Renal cortical epithelial cell (primary cell): Measurements from ENCODE around the gene ARL8A. TPM values are rescaled to one million over a fixed set of nuclear protein-coding genes. Genes with fewer than 3 reads are reported as not detected.
"Not testable (repeated sequence)": the region's sequence is repeated elsewhere in the genome, so short reads cannot be mapped to it uniquely, and the experiment has no call there.

Source experiments
- DNase-seq: peaks from one replicate; pipeline ENCODE4 v3.0.0-alpha.2; 2011; ENCODE audit warnings: low read depth
- total RNA-seq: library from RNA; depleted of rRNA; stranded (reverse); fragments of >200 nt; gene quantifications from 2 replicates; pipeline ENCODE4 v1.2.3, GENCODE V29; 2014

ARL8A gene
- total RNA-seq, 1 donor from 2014 or later = 37.2 TPM

- no peak for DNase-seq
Measured at GRCh38 chr1:202173993-202174392, 29.5 kb upstream of the ARL8A start.

DNA sequence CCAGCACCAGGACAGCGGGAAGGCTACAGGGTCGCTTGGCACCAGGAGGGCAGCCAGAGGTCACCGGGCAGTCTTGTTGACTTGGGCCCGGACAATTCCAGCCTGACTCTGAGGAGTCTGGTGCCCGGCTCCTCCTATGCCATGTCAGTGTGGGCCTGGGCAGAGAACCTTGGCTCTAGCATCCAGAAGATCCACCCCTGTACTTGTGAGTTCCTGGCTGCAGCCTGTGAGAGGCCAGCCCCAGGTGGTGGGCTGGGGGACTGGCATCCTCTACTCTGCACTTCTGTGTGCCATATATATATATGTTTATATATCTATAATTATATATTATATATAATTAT lies 27.4 kb upstream of the ARL8A start:
- no peak for DNase-seq

GRCh38 chr1:202171292-202172014 lies 26.9 kb upstream of the ARL8A start:
- DNase-seq = no peak

GRCh38 chr1:202170726-202171125 lies 26.2 kb upstream of the ARL8A start:
- no peak for DNase-seq

GRCh38 chr1:202168861-202169260 lies 24.3 kb upstream of the ARL8A start:
- DNase-seq = no peak

DNA sequence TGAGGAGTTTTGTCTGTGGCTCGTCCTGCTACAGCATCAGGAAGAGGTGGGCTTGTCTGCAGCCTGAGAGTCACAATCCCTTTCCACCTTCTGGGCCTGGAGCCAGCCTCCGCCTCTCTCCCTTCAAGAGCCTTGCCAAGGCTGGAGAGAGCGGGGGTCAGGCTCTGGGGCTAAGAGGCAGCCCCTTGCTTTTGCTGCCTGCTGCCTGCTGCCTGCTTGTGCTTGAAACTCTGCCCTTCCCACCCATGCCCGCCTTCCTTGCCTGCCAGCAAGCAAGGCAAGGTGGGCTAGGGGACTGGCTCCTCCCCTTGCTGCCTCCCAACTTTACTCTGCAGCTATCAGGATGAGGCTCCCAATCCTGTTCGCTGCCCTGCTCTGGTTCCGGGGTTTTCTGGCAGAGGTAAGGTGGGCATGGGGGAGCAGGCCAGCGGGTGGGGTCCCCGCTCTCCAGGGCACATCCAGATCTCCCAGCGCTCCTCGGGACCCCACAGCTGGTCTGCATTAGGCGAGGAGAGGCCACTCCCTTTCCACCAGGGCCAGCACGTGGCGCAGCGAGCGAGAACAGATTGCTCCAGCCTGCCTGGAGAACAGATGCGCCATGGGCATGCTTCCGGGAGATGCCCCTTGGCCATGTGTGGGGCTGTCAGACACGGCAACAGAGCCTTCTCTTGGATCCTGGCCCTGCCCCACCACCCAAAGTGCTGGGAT lies 23.3 kb upstream of the ARL8A start:
- DNase-seq = no peak

- DNase-seq = not testable (repeated sequence)
Measured at GRCh38 chr1:202167054-202167453, 22.5 kb upstream of the ARL8A start.

DNA sequence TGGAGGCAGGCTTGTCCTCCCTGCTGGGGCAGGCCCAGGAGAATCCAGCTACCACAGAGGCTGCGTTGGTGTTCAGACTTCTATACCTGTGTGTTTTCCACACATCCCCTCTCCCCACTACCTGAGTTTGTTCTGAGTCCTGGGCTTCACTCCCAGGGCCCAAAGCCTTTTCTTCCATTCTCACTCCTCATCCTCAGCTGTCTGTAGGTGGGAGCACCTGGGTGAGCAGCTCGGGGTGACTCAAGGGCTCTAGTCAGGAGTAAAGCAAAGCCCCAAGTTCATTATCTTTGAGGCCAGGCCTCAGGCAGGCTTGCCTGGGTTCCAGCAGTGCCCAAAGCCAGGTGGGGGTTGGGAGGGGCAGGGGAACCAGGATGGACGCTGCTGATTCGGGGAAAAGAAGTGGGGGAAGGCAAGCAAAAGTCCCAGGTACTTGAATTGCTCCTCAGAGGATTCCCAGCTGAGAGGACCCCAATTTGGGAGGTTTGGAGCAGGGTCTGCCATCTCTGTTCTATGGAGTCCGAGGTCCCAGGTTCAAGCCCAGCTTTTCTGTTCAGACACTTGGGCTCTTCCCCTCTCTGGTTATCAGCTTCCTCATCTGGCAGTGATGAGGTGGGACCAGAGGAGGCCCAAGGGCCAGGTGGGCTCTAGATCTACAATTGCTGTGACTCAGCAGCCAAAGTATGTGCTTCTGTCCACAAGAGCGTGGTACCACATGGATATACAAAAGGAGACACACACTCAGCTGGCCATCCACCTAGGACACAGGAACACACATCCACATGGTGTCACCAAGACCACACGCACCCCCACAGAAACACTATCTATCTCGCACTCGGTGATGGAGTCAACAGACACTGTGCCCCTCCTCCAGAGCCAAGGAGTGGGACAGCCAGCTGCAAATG lies 21.7 kb upstream of the ARL8A start:
- DNase-seq = no peak

DNA sequence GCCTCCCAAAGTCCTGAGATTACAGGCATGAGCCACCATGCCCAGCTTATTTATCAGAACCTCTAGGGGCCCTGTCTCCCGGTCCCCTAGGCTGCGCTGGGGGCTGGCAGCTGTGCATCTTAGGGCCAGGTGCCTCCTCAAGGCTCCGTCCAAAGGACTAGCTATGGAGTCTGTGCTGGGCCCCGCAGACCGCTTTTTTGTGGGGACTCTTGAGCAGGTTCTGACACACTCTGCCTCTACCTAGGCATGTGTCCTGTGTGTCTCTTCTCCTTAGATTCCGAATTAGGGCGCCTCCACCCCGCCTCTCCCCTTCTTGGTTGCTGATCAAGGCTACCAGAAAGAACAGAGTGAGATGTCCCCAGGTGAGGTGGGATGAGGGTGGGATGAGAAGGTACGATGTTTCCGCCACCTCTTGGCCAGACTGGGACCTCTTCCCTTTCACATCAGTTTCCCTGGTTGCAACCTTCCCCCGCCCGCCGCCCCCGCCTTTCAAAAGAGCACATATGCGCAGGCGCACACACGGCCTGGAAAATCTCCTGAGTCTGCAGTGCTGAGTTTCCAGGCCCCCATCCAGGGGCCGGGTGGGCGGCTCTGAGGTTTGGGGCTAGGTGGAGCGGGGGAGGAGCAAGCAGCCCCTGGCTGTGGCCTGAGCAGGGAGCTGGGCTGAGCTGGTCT lies 20.9 kb upstream of the ARL8A start:
- DNase-seq = no peak

GRCh38 chr1:202164271-202165037 lies 19.9 kb upstream of the ARL8A start:
- DNase-seq = no peak

GRCh38 chr1:202163281-202164270 lies 19.0 kb upstream of the ARL8A start:
- no peak for DNase-seq

GRCh38 chr1:202162418-202163280 lies 18.1 kb upstream of the ARL8A start:
- DNase-seq = no peak

- DNase-seq = no peak
Measured at GRCh38 chr1:202162047-202162417, 17.5 kb upstream of the ARL8A start.

DNA sequence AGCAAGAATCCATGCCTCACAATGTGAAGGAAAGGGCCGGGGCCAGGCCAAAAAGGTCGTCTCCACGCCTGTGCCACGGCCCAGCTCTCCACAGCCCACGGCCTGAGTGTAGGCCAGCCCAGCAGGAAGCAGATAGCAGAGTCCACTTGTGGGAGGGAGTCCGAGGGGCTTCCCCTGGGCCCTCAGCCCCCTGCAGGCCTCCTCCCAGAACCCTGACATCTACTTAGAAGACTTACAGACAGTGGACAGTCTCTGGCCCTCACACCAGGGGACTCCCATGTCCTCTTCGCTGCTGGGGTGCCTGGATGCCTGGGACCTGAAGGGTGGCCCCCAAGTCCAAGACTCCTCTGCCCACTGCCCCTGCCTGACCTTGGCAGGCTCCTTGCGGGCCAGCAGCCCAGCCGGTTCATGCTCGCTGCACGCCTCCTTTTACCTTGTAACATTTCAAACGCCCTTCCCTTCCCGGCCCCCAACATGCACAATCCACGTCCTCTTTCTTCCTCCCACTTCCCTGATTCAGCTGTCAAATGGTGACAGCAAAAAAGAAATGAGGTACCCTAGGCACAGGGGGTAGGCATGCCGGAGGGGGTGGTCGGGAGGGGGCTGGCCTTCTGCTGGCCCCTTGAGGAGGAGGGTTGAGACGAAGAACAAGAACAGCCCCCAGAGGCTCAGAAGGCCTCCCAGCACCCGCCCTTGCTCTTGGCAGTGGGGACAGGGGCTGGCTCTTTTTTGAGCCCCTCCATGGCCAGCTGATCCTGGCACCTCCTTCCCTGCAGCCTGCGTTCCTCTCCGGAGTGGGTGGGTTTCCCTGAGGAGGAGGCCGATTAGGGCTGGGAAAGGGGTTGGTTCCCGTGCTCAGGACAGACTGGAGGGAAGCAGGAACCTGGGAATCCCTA lies 16.9 kb upstream of the ARL8A start:
- DNase-seq = no peak

DNA sequence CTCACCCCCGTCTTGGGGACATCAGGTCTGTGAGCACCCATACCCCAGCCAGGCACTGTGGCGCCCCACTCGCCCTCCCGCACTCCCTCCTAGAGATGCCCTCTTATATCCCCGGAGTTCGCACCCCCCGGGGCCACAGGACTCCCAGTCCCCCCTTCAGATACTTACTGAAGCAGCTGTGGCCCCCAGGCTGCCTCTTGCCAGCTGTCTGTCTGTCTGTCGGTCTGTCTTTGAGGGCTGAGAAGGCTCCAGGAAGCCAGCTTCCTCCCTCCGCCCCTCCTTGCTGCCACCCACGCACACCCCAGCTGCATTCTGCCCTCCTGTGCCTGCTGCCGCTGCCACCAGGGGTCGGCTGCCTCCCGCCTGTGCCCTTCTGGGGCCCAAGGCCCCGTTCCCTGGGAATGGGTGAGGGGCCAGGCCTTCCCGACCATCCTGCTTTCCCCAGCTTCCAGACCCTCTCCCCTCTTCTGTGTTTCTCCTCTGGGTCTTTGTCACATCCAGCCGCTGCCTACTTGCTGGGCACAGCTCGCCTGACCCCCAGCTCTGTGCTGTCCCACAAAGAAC lies 15.9 kb upstream of the ARL8A start, which contains the start of gene PTPN7:
Gene PTPN7, minus strand, starts transcription at position 226 of the 564 bp plus-strand sequence. CDS start 1,200 bp downstream, outside the sequence.
- DNase-seq = no peak

GRCh38 chr1:202159534-202160371 lies 15.2 kb upstream of the ARL8A start:
- no peak for DNase-seq
